Fibroblast of skin of scalp (primary cell): ENCODE data around the gene MGAT2. TPM values are rescaled to one million over a fixed set of nuclear protein-coding genes. Genes with fewer than 3 reads are reported as not detected.

ENCODE experiments used
- DNase-seq: peaks from one replicate; pipeline ENCODE4 v3.0.0-alpha.2; 2013
- polyA plus RNA-seq, 2 experiments: library from polyadenylated mRNA; unstranded; fragments of 120-200 nt; gene quantifications; one replicate each; pipeline ENCODE4 v1.2.1, GENCODE V29; 2013; ENCODE audit not compliant: insufficient read length in 2 of 2

MGAT2 gene
- 43.9 TPM for polyA plus RNA-seq (2013, experiment 1 of 2; ENCODE audit: insufficient read length)
- 42.0 TPM for polyA plus RNA-seq (2013, experiment 2 of 2; ENCODE audit: insufficient read length)

GRCh38 chr14:49620182-49621113 lies at the start of gene MGAT2, which contains the start of gene RPL36AL:
TSS of gene MGAT2 (plus strand) at chr14:49620799. CDS start at chr14:49621269, 470 bp downstream.
TSS of gene RPL36AL (minus strand) at chr14:49620626. CDS start at chr14:49619104, 1,522 bp downstream.
- DNase-seq = peak; percentile 99

GRCh38 chr14:49574038-49574437 lies 46.6 kb upstream of the MGAT2 start:
- DNase-seq = no peak

GRCh38 chr14:49578141-49578540 lies 42.5 kb upstream of the MGAT2 start:
- DNase-seq = no peak

- no peak for DNase-seq
Observed at GRCh38 chr14:49579841-49580240, 40.8 kb upstream of the MGAT2 start.

- no peak for DNase-seq
Observed at GRCh38 chr14:49581209-49582112, 39.1 kb upstream of the MGAT2 start.

GRCh38 chr14:49582113-49582977 lies 38.3 kb upstream of the MGAT2 start:
- DNase-seq = no peak

- no peak for DNase-seq
Observed at GRCh38 chr14:49583629-49584028, 37.0 kb upstream of the MGAT2 start.

- no peak for DNase-seq
Observed at GRCh38 chr14:49584058-49584457, 36.5 kb upstream of the MGAT2 start.

GRCh38 chr14:49584981-49585640 lies 35.5 kb upstream of the MGAT2 start:
- peak; percentile 24 for DNase-seq

GRCh38 chr14:49585803-49586672 lies 34.6 kb upstream of the MGAT2 start, which contains the start of gene RPS29:
TSS of gene RPS29 (minus strand) at chr14:49586380. CDS start at chr14:49586346, 34 bp downstream.
- peak; percentile 99 for DNase-seq

- peak; percentile 84 for DNase-seq
Observed at GRCh38 chr14:49586673-49587460, 33.7 kb upstream of the MGAT2 start.

- no peak for DNase-seq
Observed at GRCh38 chr14:49589387-49589786, 31.2 kb upstream of the MGAT2 start.

- DNase-seq = peak; percentile 76
Observed at GRCh38 chr14:49593016-49593415, 27.6 kb upstream of the MGAT2 start.

GRCh38 chr14:49594347-49595091 lies 26.1 kb upstream of the MGAT2 start:
- DNase-seq = no peak

GRCh38 chr14:49598189-49598484 lies 22.5 kb upstream of the MGAT2 start:
- DNase-seq = no peak

GRCh38 chr14:49598485-49599300 lies 21.9 kb upstream of the MGAT2 start, which contains the start of gene LRR1:
TSS of gene LRR1 (plus strand) at chr14:49598940. CDS start at chr14:49599021, 81 bp downstream.
- peak; percentile 79 for DNase-seq

GRCh38 chr14:49607583-49607982 lies 13.0 kb upstream of the MGAT2 start:
- no peak for DNase-seq

GRCh38 chr14:49612251-49612650 lies 8.3 kb upstream of the MGAT2 start:
- DNase-seq = peak; percentile 15
